Activated CD4-positive, alpha-beta T cell treated with anti-CD3 and anti-CD28 coated beads, Interleukin-2, Interleukin-4, amounts not matched to agents 100 ng/mL and 50 ng/mL, durations not matched to agents 16 hours and 8 hours (primary cell): Measurements from ENCODE around the gene DENND2A.
"Not testable (repeated sequence)": the region's sequence is repeated elsewhere in the genome, so short reads cannot be mapped to it uniquely, and the experiment has no call there.

Source experiments
- DNase-seq: peaks from one replicate; pipeline ENCODE4 v3.0.0-alpha.2; 2020; ENCODE audit warnings: low spot score

Gene DENND2A

GRCh38 chr7:140587243-140587642, 53.4 kb downstream of the DENND2A start:
- no peak for DNase-seq

- no peak for DNase-seq
These were observed 54.1 kb downstream of the DENND2A start for GRCh38 chr7:140586516-140586915.

DNA sequence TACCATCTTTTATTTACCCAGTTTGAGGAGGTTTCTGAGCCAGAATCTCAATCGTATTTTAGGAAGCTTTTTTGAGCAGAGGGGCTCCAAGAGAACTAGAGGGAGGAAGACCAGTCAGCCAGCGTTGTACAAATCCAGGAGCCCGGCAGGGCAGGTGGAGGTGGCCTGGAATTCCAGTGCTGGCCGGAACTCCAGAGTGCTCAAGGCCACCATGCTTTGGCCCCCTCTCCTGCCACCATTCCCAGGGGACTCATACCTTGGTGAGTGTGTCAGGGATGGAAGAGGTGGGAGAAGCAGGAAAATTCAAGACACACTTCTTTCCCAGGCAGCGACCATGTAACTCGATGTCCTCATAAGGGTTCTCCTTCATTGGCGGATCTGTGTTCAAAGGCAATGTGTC, 55.3 kb downstream of the DENND2A start:
- no peak for DNase-seq

DNA sequence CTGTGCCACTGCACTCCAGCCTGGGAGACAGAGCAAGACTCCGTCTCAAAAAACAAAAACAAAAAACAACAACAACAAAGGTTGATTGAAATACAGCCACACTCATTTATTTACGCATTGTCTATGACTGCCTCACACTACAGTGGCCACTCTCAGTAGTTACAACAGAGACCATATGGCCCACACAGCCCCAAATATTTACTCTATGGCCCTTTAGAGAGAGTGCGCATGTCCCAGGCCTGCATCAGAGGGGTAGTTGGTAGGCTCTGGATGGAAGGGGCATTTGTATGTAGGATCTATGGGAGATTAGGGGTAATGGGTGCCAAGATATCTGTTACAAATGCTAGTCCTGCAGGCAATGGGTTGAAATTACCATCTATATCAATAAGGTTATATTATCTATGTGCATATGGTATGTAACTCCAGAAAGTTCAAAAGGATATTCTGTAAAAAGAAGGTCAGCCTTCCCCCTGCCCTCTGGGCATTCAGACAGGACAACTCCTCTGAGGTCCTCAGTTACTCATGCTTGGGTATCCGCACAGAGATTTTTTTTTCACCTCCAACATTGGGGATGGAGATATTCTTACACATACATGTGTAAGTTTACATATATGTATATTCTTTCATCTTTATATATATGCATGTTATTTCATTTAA, 56.3 kb downstream of the DENND2A start:
- no peak for DNase-seq

GRCh38 chr7:140581411-140581810, 59.2 kb downstream of the DENND2A start:
- DNase-seq: no peak

GRCh38 chr7:140577651-140578050, 63.0 kb downstream of the DENND2A start:
- DNase-seq: no peak

- DNase-seq: no peak
These were observed 64.0 kb downstream of the DENND2A start for GRCh38 chr7:140576589-140576988.

GRCh38 chr7:140571538-140572122, 69.0 kb downstream of the DENND2A start:
- no peak for DNase-seq

- DNase-seq: no peak
These were observed 70.5 kb downstream of the DENND2A start for GRCh38 chr7:140570120-140570519.

- no peak for DNase-seq
These were observed 72.4 kb downstream of the DENND2A start for GRCh38 chr7:140568021-140568813.

DNA sequence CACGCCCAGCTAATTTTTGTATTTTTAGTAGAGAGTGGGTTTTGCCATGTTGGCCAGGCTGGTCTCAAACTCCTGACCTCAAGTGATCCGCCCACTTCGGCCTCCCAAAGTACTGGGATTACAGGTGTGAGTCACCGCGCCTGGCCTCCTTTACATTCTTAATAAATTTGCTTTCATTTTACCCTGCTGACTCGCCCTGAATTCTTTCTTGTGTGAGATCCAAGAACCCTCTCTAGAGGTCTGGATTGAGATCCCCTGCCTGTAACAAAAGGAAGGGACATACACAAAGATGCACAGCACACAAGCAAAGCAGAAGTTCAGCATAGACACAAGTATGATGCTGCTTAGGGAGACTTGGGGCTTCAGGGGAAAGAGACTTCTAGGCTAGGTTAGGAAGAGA, 74.4 kb downstream of the DENND2A start:
- not testable (repeated sequence) for DNase-seq

DNA sequence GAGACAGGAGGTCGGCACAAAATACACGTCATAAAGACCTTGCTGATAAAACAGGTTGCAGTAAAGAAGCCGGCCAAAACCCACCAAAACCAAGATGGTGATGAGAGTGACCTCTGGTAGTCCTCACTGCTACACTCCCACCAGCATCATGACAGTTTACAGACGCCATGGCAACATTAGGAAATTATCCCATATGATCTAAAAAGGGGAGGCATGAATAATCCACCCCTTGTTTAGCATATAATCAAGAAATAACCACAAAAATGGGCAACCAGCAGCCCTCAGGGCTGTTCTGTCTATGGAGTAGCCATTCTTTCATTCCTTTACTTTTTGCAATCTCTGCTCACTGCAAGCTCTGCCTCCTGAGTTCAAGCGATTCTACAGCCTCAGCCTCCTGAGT, 74.9 kb downstream of the DENND2A start:
- DNase-seq: not testable (repeated sequence)

GRCh38 chr7:140564643-140565042, 76.0 kb downstream of the DENND2A start:
- no peak for DNase-seq

DNA sequence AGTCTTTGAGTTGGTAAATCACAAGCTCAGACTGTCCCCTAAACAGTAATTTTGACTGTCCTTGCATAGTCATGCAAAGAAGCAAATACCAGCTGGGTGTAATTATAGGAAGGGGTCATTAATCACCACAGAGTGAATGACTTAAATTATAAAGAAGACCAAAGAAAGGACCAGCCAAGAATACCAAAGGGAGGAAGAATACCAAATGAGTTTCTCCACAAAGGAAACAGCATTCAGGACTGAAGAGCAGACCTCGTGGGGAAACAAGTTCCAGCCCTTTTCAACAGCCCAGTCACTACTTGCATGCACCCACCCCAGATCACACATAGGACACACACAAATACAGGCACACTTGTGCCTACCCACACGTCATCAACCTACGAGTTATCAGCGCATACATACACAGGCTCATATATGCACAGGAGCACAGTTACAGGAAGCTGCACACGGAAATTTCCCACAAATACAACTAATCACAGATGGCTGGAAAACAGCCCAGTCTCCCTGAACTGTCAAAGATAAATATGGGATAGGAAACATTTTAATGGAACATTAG, 77.6 kb downstream of the DENND2A start:
- no peak for DNase-seq

DNA sequence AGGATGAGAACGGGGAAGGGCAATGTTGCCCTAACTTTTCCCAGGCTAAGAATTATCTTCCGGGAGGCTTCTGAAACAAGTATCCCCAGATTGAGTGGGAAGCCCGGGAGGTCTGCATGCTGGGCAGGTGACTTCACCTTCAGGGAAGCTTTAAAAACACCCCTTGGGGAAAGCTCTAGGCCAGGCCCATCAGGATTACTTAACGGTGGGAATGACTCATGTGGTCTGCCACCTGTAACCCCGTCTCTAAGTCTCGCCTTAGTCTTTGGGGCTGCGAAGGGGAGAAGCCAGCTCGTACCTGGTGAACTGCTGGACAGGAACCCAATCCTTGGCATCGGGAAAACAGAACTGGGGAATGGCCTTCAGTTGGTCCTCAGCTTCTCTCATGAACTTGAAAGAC, 81.2 kb downstream of the DENND2A start:
- no peak for DNase-seq

- no peak for DNase-seq
These were observed 82.6 kb downstream of the DENND2A start for GRCh38 chr7:140557809-140558518.

- no peak for DNase-seq
These were observed 83.5 kb downstream of the DENND2A start for GRCh38 chr7:140557069-140557468.

DNA sequence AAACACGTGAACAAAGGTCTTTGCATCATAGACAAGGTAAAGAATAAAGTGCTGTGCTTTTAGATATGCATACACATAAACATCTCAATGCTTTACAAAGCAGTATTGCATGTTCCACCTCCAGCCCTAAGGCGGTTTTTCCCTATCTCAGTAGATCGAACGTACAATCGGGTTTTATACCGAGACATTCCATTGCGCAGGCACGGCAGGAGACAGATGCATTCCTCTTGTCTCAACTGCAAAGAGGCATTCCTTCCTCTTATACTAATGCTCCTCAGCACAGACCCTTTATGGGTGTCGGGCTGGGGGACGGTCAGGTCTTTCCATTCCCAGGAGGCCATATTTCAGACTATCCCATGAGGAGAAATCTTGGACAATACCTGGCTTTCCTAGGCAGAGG, 87.4 kb downstream of the DENND2A start:
- DNase-seq: not testable (repeated sequence)

DNA sequence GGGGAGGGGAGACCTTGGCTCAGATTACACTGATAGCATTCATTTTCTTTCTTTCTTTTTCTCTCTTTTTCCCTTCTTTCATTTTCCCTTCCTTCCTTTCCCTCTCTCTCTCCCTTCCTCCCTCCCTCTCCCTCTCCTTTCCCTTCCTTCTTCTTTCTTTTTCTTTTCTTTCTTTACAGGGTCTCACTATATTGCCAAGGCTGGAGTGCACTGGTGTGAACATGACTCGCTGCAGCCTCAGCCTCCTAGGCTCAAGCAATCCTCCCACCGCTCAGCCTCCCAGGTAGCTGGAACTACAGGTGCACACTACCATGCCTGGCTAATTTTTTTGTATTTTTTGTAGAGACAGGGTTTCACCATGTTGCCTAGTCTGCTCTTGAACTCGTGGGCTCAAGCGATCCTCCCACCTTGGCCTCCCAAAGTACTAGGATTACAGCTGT, 88.4 kb downstream of the DENND2A start:
- DNase-seq: no peak

DNA sequence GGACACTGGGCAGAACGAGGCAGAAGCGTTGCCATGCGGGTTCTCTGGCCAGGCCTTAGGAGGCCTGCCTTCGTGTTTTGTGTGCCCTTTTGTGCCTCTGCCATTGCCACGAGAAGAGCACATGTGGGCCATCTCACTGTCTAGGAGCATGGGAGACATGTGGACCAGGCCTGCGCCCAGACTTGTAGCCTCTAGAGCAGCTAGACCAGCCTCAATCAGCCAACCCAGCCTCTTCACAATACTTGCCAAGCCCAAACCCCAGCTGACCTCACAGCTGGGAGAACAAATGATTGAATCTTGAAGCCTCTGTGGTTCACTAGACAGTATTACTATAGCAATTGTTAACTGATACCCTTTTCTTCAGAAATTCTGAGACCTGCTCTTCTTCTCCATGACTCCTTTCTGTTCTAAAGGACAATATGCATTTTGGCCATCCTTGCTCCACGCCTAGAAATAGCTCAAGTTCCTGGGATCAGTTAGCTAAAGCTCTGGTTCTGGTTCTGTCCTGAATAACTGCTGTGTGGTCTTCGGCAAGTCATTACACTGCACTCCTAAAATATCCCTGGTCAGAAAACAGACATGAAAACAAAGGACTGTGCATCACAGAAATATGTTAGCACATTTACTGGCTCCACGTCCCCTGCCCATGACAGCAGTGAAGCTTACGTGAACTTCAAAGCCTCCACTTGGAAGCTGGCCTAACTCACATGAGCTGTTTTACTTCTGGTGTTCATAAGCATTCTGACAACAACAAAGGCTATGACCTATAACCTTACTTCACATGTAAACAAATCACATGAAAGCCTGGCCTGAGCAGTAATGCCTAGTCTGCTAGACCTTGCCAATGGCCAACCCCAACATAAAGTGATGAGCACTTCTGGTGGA, 89.0 kb downstream of the DENND2A start:
- DNase-seq: no peak

- no peak for DNase-seq
These were observed 93.7 kb downstream of the DENND2A start for GRCh38 chr7:140546947-140547346.
